Upper lobe of left lung (tissue), 6 donors: ENCODE measurements around the gene KRT1. TPM values are rescaled to one million over a fixed set of nuclear protein-coding genes. Genes with fewer than 3 reads are reported as not detected.

Experiments used
- ATAC-seq, 2 donors: fragments of 200-7000 bp; cut with Tn5 transposase; one replicate each; pipeline ENCODE4 v1.9.1; 2022; ENCODE audit warnings: mild to moderate bottlenecking in 2 of 2, moderate library complexity in 2 of 2; ENCODE audit not compliant: low FRiP score in 2 of 2
- DNase-seq, 2 donors: peaks; one replicate each; pipeline ENCODE4 v3.0.0-alpha.2; 2019 to 2020
- H3K27ac ChIP-seq, 4 donors: fragments of 200-600 bp; sonication (generic); one replicate each; pipeline ENCODE4 v1.5.1; 2016 to 2019
- H3K27me3 ChIP-seq, 4 donors: fragments of 200-600 bp; sonication (generic); one replicate each; pipeline ENCODE4 v1.5.1; 2017 to 2019
- H3K36me3 ChIP-seq, 4 donors: fragments of 200-600 bp; sonication (generic); one replicate each; pipeline ENCODE4 v1.5.1; 2016 to 2019
- H3K4me1 ChIP-seq, 4 donors: fragments of 200-600 bp; sonication (generic); one replicate each; pipeline ENCODE4 v1.5.1; 2018 to 2019
- H3K4me3 ChIP-seq, 4 donors: fragments of 200-600 bp; sonication (generic); one replicate each; pipeline ENCODE4 v1.5.1; 2017 to 2019; ENCODE audit warnings: mild to moderate bottlenecking in 2 of 4, moderate library complexity in 1 of 4
- H3K9me3 ChIP-seq, 4 donors: fragments of 200-600 bp; sonication (generic); one replicate each; pipeline ENCODE4 v1.5.1; 2018 to 2019
- EP300 ChIP-seq, 4 donors: sonication (generic); formaldehyde crosslinking; IDR thresholded peaks; one replicate each; pipeline ENCODE4 v1.5.1; 2017; ENCODE audit warnings: antibody characterized with exemption in 4 of 4, control low read depth in 2 of 4
- POLR2A ChIP-seq, 4 donors: fragments of 450-650 bp; IDR thresholded peaks; one replicate each; pipeline ENCODE4 v1.5.1; 2016 to 2017; ENCODE audit warnings: antibody characterized with exemption in 4 of 4, mild to moderate bottlenecking in 2 of 4
- POLR2AphosphoS5 ChIP-seq, 2 donors: sonication (generic); formaldehyde crosslinking; IDR thresholded peaks; one replicate each; pipeline ENCODE4 v1.5.1; 2017; ENCODE audit warnings: antibody characterized with exemption in 2 of 2
- WGBS, 2 donors: methylation state at CpG; one replicate each; pipeline ENCODE4 v1.1.5; 2017 to 2018; 5-methylcytosine and 5-hydroxymethylcytosine counted together
- total RNA-seq, 6 donors: library from RNA; depleted of rRNA in 4 of 6; stranded (reverse); fragments of >200 nt in 4 of 6; gene quantifications; one replicate each; pipeline versions ENCODE4 v1.1.0 to v1.2.1, GENCODE V29; 2016 to 2021
- TF ChIP-seq, protein P1 (sequence below), 6 experiments: fragments of 450-650 bp in 4 of 6; fragments of 200-600 bp in 2 of 6; sonication (generic) in 2 of 6; IDR thresholded peaks; one replicate each; pipeline ENCODE4 v1.5.1; 2016 to 2019; ENCODE audit warnings: antibody characterized with exemption in 6 of 6
- donor health status: DM: no; HTN: no; CAD: no; lungs with moderate emphysema.
- donor health status: DM: no; HTN: yes; CAD: no; lungs with severe emphysema.

KRT1 gene
- total RNA-seq, 6 donors from 2014 or later = 0.37 to 2.4 TPM; not detected in 4

- H3K27me3 ChIP-seq = no peaks in the 10 kb centered on the region
- 69 to 87% methylated on average over 4 of the region's 4 CpGs for WGBS, 2 donors
- TF ChIP-seq EP300 (IDR thresholded peaks at IDR 0.05) (no peak), POLR2A (IDR thresholded peaks at IDR 0.05) (no peak), POLR2AphosphoS5 (IDR thresholded peaks at IDR 0.05) (no peak)
- TF ChIP-seq, protein P1, sequence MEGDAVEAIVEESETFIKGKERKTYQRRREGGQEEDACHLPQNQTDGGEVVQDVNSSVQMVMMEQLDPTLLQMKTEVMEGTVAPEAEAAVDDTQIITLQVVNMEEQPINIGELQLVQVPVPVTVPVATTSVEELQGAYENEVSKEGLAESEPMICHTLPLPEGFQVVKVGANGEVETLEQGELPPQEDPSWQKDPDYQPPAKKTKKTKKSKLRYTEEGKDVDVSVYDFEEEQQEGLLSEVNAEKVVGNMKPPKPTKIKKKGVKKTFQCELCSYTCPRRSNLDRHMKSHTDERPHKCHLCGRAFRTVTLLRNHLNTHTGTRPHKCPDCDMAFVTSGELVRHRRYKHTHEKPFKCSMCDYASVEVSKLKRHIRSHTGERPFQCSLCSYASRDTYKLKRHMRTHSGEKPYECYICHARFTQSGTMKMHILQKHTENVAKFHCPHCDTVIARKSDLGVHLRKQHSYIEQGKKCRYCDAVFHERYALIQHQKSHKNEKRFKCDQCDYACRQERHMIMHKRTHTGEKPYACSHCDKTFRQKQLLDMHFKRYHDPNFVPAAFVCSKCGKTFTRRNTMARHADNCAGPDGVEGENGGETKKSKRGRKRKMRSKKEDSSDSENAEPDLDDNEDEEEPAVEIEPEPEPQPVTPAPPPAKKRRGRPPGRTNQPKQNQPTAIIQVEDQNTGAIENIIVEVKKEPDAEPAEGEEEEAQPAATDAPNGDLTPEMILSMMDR (IDR thresholded peaks at IDR 0.05) = no peak
- H3K4me1 ChIP-seq = no peaks in the 10 kb centered on the region
- H3K9me3 ChIP-seq = no peaks in the 10 kb centered on the region
- no peak overlapping the region for H3K4me3 ChIP-seq
- DNase-seq (no peak), ATAC-seq (no peak)
- H3K36me3 ChIP-seq = no peaks in the 10 kb centered on the region
- H3K27ac ChIP-seq = no peak overlapping the region
Observed at GRCh38 chr12:52632656-52633055, 47.6 kb downstream of the KRT1 start.

DNA sequence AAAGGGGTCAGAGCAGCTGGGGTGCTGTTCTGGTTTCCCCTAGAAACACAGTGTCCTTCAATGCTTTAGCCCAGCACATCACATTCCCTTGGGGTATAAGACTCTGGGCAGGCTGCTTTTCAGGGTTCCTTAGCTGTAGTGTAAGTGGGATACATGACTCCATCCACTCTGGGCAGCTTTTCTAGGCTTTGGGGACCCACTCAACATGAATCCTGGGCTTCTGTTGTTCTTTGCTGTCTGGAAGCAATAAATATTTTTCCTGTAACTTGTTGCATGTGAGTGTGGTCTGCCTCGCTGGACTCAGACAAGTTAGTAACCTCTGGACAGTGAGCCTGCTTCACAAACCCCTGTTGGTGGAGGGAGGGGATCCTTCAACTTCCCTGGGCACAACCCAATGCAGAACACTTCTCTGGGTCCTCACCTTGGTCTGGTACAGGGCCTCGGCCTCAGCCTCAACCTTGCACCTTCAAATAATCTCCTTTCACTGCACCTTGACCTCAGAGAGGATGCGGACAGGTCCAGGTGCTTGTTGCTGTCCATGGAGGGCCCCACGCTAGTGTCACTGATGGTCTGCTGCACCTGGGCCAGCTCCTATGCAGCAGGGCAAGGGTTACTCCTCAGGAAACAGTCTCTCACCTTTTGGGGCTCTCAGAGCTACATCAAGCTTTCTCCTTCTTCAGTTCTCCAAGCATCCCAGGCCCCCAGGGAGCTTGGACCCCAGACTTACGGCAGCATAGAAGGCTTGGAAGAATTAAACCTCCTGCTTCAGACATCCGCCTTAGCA is 48.3 kb downstream of the KRT1 start:
- Histone ChIP-seq H3K9me3 (no peaks in the 10 kb centered on the region), H3K27ac (no peak overlapping the region), H3K4me3 (no peak overlapping the region), H3K4me1 (no peaks in the 10 kb centered on the region), H3K27me3 (no peaks in the 10 kb centered on the region), H3K36me3 (no peaks in the 10 kb centered on the region)
- 74 to 76% methylated on average over 3 to 6 of the region's 6 CpGs for WGBS, 2 donors
- ATAC-seq (no peak), DNase-seq (no peak)
- no peak for TF ChIP-seq POLR2AphosphoS5 (IDR thresholded peaks at IDR 0.05)
- no peak for TF ChIP-seq EP300 (IDR thresholded peaks at IDR 0.05)
- TF ChIP-seq, protein P1 (IDR thresholded peaks at IDR 0.05) = no peak
- TF ChIP-seq POLR2A (IDR thresholded peaks at IDR 0.05) = no peak

DNA sequence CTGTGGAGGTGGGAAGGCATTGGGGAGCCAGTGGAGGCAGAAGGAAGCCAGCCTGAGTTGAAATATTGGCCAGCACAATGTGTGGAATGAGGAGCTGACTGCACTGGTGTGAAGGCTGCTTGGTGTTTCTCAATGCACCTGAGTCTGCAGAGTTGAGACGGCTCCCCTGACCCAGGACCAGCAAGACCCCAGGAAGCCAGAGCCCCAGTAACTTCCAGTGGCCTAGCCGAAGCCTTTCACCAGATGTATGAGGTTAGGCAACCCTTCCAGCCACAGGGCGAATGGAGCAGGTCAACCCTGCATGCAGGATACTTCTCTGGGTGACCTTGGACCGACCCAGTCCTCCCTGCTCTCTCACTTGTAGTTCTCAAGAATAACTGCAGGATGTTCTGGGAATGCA is 48.9 kb downstream of the KRT1 start:
- no peaks in the 10 kb centered on the region for H3K27me3 ChIP-seq
- no peak overlapping the region for H3K4me3 ChIP-seq
- H3K4me1 ChIP-seq = no peaks in the 10 kb centered on the region
- no peak overlapping the region for H3K27ac ChIP-seq
- no peaks in the 10 kb centered on the region for H3K36me3 ChIP-seq
- DNase-seq = no peak
- H3K9me3 ChIP-seq = no peaks in the 10 kb centered on the region
- TF ChIP-seq, protein P1 (IDR thresholded peaks at IDR 0.05) = no peak
- TF ChIP-seq POLR2A (IDR thresholded peaks at IDR 0.05) (no peak), EP300 (IDR thresholded peaks at IDR 0.05) (no peak), POLR2AphosphoS5 (IDR thresholded peaks at IDR 0.05) (no peak)
- WGBS, 2 donors = 50 to 59% methylated on average over 2 to 4 of the region's 4 CpGs
- no peak for ATAC-seq

DNA sequence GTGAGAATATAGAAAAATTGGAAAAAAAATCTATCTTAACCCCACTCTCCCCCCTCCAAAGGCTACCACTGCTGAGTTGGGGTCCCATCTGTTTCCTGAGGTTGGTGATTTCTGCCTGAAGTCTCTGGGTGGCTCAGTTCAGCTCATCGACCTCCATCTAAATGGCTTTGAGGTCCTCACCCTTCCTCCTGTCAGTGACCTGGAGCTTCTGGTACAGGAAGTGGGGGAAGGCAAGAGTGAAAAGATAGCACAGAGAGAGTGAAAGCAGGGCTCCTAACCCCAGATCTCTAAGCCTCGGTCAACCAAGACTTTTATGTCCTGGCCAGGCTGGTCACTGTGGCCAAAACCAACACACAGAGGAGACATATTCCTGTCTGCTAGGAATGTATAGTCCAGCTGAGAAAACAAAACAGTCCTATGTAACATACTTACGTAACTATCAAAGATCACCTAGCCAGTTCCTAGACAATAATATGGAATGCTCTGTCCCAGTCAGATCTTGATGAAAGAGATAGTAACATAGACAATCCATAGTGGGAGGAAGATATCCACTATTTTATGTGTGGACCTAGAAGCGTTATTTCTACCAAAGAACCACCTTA is 49.5 kb downstream of the KRT1 start:
- H3K9me3 ChIP-seq = no peaks in the 10 kb centered on the region
- H3K36me3 ChIP-seq = no peaks in the 10 kb centered on the region
- no peak overlapping the region for H3K27ac ChIP-seq
- ATAC-seq (no peak), DNase-seq (no peak)
- WGBS, 2 donors = 60 to 85% methylated on average over 4 of the region's 4 CpGs
- H3K4me3 ChIP-seq = no peak overlapping the region
- no peaks in the 10 kb centered on the region for H3K27me3 ChIP-seq
- TF ChIP-seq POLR2AphosphoS5 (IDR thresholded peaks at IDR 0.05) = no peak
- no peak for TF ChIP-seq EP300 (IDR thresholded peaks at IDR 0.05)
- TF ChIP-seq, protein P1 (IDR thresholded peaks at IDR 0.05) = no peak
- no peak for TF ChIP-seq POLR2A (IDR thresholded peaks at IDR 0.05)
- no peaks in the 10 kb centered on the region for H3K4me1 ChIP-seq
